Fibroblast of villous mesenchyme (primary cell): ENCODE measurements around the gene MTO1. TPM values are rescaled to one million over a fixed set of nuclear protein-coding genes. Genes with fewer than 3 reads are reported as not detected.

Experiments
- DNase-seq: peaks from one replicate; pipeline ENCODE4 v3.0.0-alpha.2; 2010; ENCODE audit warnings: low read depth
- H3K4me3 ChIP-seq: 2 replicates; pipeline ENCODE4 v1.5.1; 2011; ENCODE audit warnings: low read depth, mild to moderate bottlenecking, low read length
- CTCF ChIP-seq: IDR thresholded peaks from 2 replicates; pipeline ENCODE4 v1.5.1; 2012; ENCODE audit warnings: low read depth, mild to moderate bottlenecking, low read length; ENCODE audit not compliant: insufficient read depth
- small RNA-seq: library from RNA; depleted of rRNA; stranded (forward); fragments of <200 nt; gene quantifications from one replicate; pipeline ENCODE3, GENCODE V24; 2012
- total RNA-seq: library from RNA; depleted of rRNA; stranded (reverse); fragments of >200 nt; gene quantifications from 2 replicates; pipeline ENCODE4 v1.2.3, GENCODE V29; 2012

The MTO1 gene
- total RNA-seq, 1 donor: 59.2 TPM

GRCh38 chr6:73556836-73557235 is 95.3 kb downstream of the MTO1 start:
- DNase-seq: no peak
- TF ChIP-seq CTCF: no peak
- no peak overlapping the region for H3K4me3 ChIP-seq

Small RNAs within 50 kb of the gene (small RNA-seq; reads per million reads assigned to genes)
- gene AL603910.2: not detected
- not detected for gene RN7SL827P
- gene RNU6-975P: not detected

Other genes starting within 250 kb of the MTO1 start
- 0.43 TPM in 1 of 2 replicates, not detected in the other for gene KHDC1L, start 236.2 kb upstream of the MTO1 start, total RNA-seq
- gene KHDC1, start 198.5 kb upstream of the MTO1 start, total RNA-seq: 2.6 and 3.9 TPM in 2 replicates
- gene DPPA5, start 107.5 kb upstream of the MTO1 start, total RNA-seq: not detected in 2 replicates
- not detected in 2 replicates for gene KHDC3L, start 99.1 kb upstream of the MTO1 start, total RNA-seq
- gene OOEP, start 91.8 kb upstream of the MTO1 start, total RNA-seq: under 0.01 and 0.32 TPM in 2 replicates
- gene DDX43, start 66.9 kb upstream of the MTO1 start, total RNA-seq: 0.86 and 3.5 TPM in 2 replicates
- 6.9 and 8.7 TPM in 2 replicates for gene CGAS, start 9.4 kb upstream of the MTO1 start, total RNA-seq
- gene EEF1A1, start 59.3 kb downstream of the MTO1 start, total RNA-seq: 14,096 and 18,582 TPM in 2 replicates
- gene SLC17A5, start 192.3 kb downstream of the MTO1 start, total RNA-seq: 40.3 and 46.6 TPM in 2 replicates
- gene CD109, start 234.5 kb downstream of the MTO1 start, total RNA-seq: 27.2 and 43.2 TPM in 2 replicates